Measurements from ENCODE around the gene ZNF396. TPM values are rescaled to one million over a fixed set of nuclear protein-coding genes. Genes with fewer than 3 reads are reported as not detected.

ZNF396 gene
- total and polyA plus RNA-seq, 2 experiments from 2014 or later: 0.31 to 0.36 TPM

DNA sequence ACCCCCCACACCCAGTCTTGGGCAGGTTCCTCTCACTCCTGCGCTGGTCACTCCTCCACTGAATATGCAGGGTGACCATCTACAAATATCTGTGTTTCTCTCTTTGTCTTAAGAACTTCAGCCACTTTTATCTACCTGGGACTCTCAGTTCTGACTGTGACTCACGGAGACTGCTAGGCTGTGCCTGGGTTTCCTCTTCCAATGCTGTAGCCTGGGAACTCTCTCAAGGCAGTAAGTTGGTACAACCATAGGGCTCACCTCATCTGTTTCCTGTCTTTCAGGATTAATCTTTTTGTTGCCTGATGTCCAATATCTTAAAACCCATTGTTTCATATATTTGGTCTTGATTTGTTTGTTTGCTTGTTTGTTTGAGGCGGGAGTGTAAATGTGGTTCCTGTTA lies 47.2 kb upstream of the ZNF396 start (continued):
- TF ChIP-seq ZNF462 (CRISPR knock-in tag; IDR thresholded peaks at IDR 0.05): no peak
- no peak for TF ChIP-seq EZH2 (IDR thresholded peaks at IDR 0.05; ENCODE audit: low read depth, unreplicated experiment)
- TF ChIP-seq CREB1 (CRISPR knock-in tag; IDR thresholded peaks at IDR 0.05; ENCODE audit: low read depth): no peak
- TF ChIP-seq POLR2AphosphoS5 (IDR thresholded peaks at IDR 0.05; ENCODE audit: low read depth): no peak
- TF ChIP-seq ZNF331 (CRISPR knock-in tag; IDR thresholded peaks at IDR 0.05; ENCODE audit: low read depth): no peak
- no peak for TF ChIP-seq REST (IDR thresholded peaks at IDR 0.05; ENCODE audit: unreplicated experiment)
- no peak for TF ChIP-seq ZNF114 (CRISPR knock-in tag; IDR thresholded peaks at IDR 0.05)
- no peak for TF ChIP-seq STAT1 (IDR thresholded peaks at IDR 0.05; ENCODE audit: unreplicated experiment)
- no peak for TF ChIP-seq EZH2phosphoT487 (IDR thresholded peaks at IDR 0.05; ENCODE audit: unreplicated experiment)
- TF ChIP-seq NANOG (IDR thresholded peaks at IDR 0.05; ENCODE audit: borderline replicate concordance): no peak

Data from GM23338 (cell line).